HFFc6 (cell line): ENCODE data around the gene CNST. TPM values are rescaled to one million over a fixed set of nuclear protein-coding genes. Genes with fewer than 3 reads are reported as not detected.
A peak's percentile ranks its signal among the peaks of the same experiment; 100 is the strongest.
"Not testable (repeated sequence)": the region's sequence is repeated elsewhere in the genome, so short reads cannot be mapped to it uniquely, and the experiment has no call there.

Source experiments
- DNase-seq: peaks from one replicate; pipeline ENCODE4 v3.0.0-alpha.2; 2018
- H3K27ac Mint-ChIP-seq: 2 replicates; pipeline ENCODE4 v1.8.0; 2020; ENCODE audit warnings: mild to moderate bottlenecking, mixed read lengths
- H3K27me3 Mint-ChIP-seq: 2 replicates; pipeline ENCODE4 v1.8.0; 2021; ENCODE audit warnings: mild to moderate bottlenecking, moderate library complexity, mixed read lengths; ENCODE audit not compliant: insufficient read depth
- H3K36me3 Mint-ChIP-seq: 2 replicates; pipeline ENCODE4 v1.8.0; 2021; ENCODE audit warnings: low read depth, mixed read lengths
- H3K4me1 Mint-ChIP-seq: 2 replicates; pipeline ENCODE4 v1.8.0; 2020; ENCODE audit warnings: low read depth, mixed read lengths
- H3K4me3 Mint-ChIP-seq: 2 replicates; pipeline ENCODE4 v1.8.0; 2020; ENCODE audit warnings: mild to moderate bottlenecking, moderate library complexity, mixed read lengths
- H3K9me3 Mint-ChIP-seq: 2 replicates; pipeline ENCODE4 v1.8.0; 2020; ENCODE audit warnings: mild to moderate bottlenecking, mixed read lengths
- CTCF ChIP-seq: fragments of 200-600 bp; sonication (generic); IDR thresholded peaks from 2 replicates; pipeline ENCODE4 v1.5.0; 2021; ENCODE audit warnings: antibody characterized with exemption, mild to moderate bottlenecking
- total RNA-seq, 6 experiments: library from RNA; stranded (reverse); fragmentation: NEBNext Ultra II Directional; extraction: Animal tissue kit (Norgen Biotek cat#: 25700); gene quantifications; 2 replicates in 1 of 6; 3 replicates in 5 of 6; pipeline ENCODE4 v1.2.3, GENCODE V29; 2021

Gene CNST
- total RNA-seq, 6 experiments from 2014 or later: 56.4 to 67.9 (median 59.6) TPM

GRCh38 chr1:246559310-246559709, 6.9 kb upstream of the CNST start:
- Mint-ChIP-seq H3K27me3 (no peaks in the 10 kb centered on the region), H3K4me3 (no peak overlapping the region), H3K4me1 (peaks cover 6% of the 10 kb centered on the region; the same call in 1 of the 2 replicates), H3K9me3 (no peaks in the 10 kb centered on the region), H3K27ac (no peak overlapping the region), H3K36me3 (peaks cover 31% of the 10 kb centered on the region)
- no peak for DNase-seq
- TF ChIP-seq CTCF: no peak

- peak; percentile 49 for TF ChIP-seq CTCF
- Mint-ChIP-seq H3K4me1 (peaks cover 14% of the 10 kb centered on the region), H3K9me3 (peaks cover 10% of the 10 kb centered on the region), H3K36me3 (peaks cover 32% of the 10 kb centered on the region)
- not testable (repeated sequence) for H3K27me3 Mint-ChIP-seq, H3K27ac Mint-ChIP-seq, DNase-seq, H3K4me3 Mint-ChIP-seq
These were observed 5.4 kb upstream of the CNST start for GRCh38 chr1:246560833-246561232.

GRCh38 chr1:246564839-246565750, 1.2 kb upstream of the CNST start:
- H3K4me3 Mint-ChIP-seq: peak overlapping the region; percentile 99
- H3K9me3 Mint-ChIP-seq: peaks cover 12% of the 10 kb centered on the region
- H3K4me1 Mint-ChIP-seq: peaks cover 33% of the 10 kb centered on the region
- peaks cover 40% of the 10 kb centered on the region for H3K36me3 Mint-ChIP-seq
- no peak for DNase-seq
- H3K27me3 Mint-ChIP-seq: peaks cover 2% of the 10 kb centered on the region
- H3K27ac Mint-ChIP-seq: peak overlapping the region; percentile 94
- TF ChIP-seq CTCF: no peak

- Mint-ChIP-seq H3K4me3 (peak overlapping the region; percentile 99), H3K4me1 (peaks cover 39% of the 10 kb centered on the region), H3K27ac (peak overlapping the region; percentile 94), H3K36me3 (peaks cover 44% of the 10 kb centered on the region), H3K27me3 (peaks cover 2% of the 10 kb centered on the region), H3K9me3 (peaks cover 12% of the 10 kb centered on the region)
- TF ChIP-seq CTCF: no peak
- no peak for DNase-seq
These were observed 517 bp upstream of the CNST start for GRCh38 chr1:246565751-246566127.

GRCh38 chr1:246566813-246567645, 773 bp downstream of the CNST start:
- H3K4me3 Mint-ChIP-seq: peak overlapping the region; percentile 99
- peaks cover 48% of the 10 kb centered on the region for H3K36me3 Mint-ChIP-seq
- peak overlapping the region; percentile 95 for H3K27ac Mint-ChIP-seq
- H3K4me1 Mint-ChIP-seq: peaks cover 39% of the 10 kb centered on the region
- peaks cover 3% of the 10 kb centered on the region for H3K27me3 Mint-ChIP-seq
- peaks cover 12% of the 10 kb centered on the region for H3K9me3 Mint-ChIP-seq
- DNase-seq: peak; percentile 92
- no peak for TF ChIP-seq CTCF
